ENCODE results near the gene LENG9.
A peak's percentile ranks its signal among the peaks of the same experiment; 100 is the strongest.

LENG9 gene

GRCh38 chr19:54439174-54439851 is 24.3 kb downstream of the LENG9 start:
- DNase-seq (ENCODE audit: low read depth in 2 of 2) = no peak

GRCh38 chr19:54436628-54437252 is 26.8 kb downstream of the LENG9 start:
- DNase-seq (ENCODE audit: low read depth in 2 of 2) = no peak

GRCh38 chr19:54436031-54436523 is 27.5 kb downstream of the LENG9 start:
- no peak for DNase-seq (ENCODE audit: low read depth in 2 of 2)

- DNase-seq (ENCODE audit: low read depth in 2 of 2) = no peak
These were observed 28.0 kb downstream of the LENG9 start for GRCh38 chr19:54435551-54436016.

GRCh38 chr19:54434873-54435214 is 28.7 kb downstream of the LENG9 start:
- DNase-seq (ENCODE audit: low read depth in 2 of 2) = no peak

GRCh38 chr19:54434112-54434872 is 29.3 kb downstream of the LENG9 start:
- DNase-seq (ENCODE audit: low read depth in 2 of 2) = no peak

GRCh38 chr19:54433697-54434096 is 29.9 kb downstream of the LENG9 start:
- no peak for DNase-seq (ENCODE audit: low read depth in 2 of 2)

- DNase-seq (ENCODE audit: low read depth in 2 of 2) = no peak
These were observed 31.3 kb downstream of the LENG9 start for GRCh38 chr19:54432144-54432738.

- no peak for DNase-seq (ENCODE audit: low read depth in 2 of 2)
These were observed 32.2 kb downstream of the LENG9 start for GRCh38 chr19:54431255-54431838.

GRCh38 chr19:54430306-54431254 is 33.0 kb downstream of the LENG9 start:
- DNase-seq (ENCODE audit: low read depth in 2 of 2) = peak; percentile 25 to 39

GRCh38 chr19:54429545-54430227 is 33.9 kb downstream of the LENG9 start:
- DNase-seq (ENCODE audit: low read depth in 2 of 2) = no peak

- no peak for DNase-seq (ENCODE audit: low read depth in 2 of 2)
These were observed 34.4 kb downstream of the LENG9 start for GRCh38 chr19:54429176-54429495.

- DNase-seq (ENCODE audit: low read depth in 2 of 2) = no peak
These were observed 35.0 kb downstream of the LENG9 start for GRCh38 chr19:54428323-54429175.

- DNase-seq (ENCODE audit: low read depth in 2 of 2) = no peak
These were observed 36.0 kb downstream of the LENG9 start for GRCh38 chr19:54427586-54427985.

GRCh38 chr19:54426291-54426931 is 37.2 kb downstream of the LENG9 start:
- no peak for DNase-seq (ENCODE audit: low read depth in 2 of 2)

- no peak for DNase-seq (ENCODE audit: low read depth in 2 of 2)
These were observed 38.2 kb downstream of the LENG9 start for GRCh38 chr19:54425382-54425723.

GRCh38 chr19:54424660-54425381 is 38.8 kb downstream of the LENG9 start:
- DNase-seq (ENCODE audit: low read depth in 2 of 2) = no peak

GRCh38 chr19:54424201-54424600 is 39.4 kb downstream of the LENG9 start:
- no peak for DNase-seq (ENCODE audit: low read depth in 2 of 2)

Data from activated CD4-positive, alpha-beta T cell treated with anti-CD3 and anti-CD28 coated beads for 24 hours (primary cell).